Right lobe of liver (tissue), 6 donors: ENCODE measurements around the gene TOM1L2. TPM values are rescaled to one million over a fixed set of nuclear protein-coding genes. Genes with fewer than 3 reads are reported as not detected.
A peak's percentile ranks its signal among the peaks of the same experiment; 100 is the strongest.

Experiments
- ATAC-seq, 4 donors: fragments of 200-7000 bp; cut with Tn5 transposase; one replicate each; pipeline ENCODE4 v1.9.1; 2020; ENCODE audit warnings: mild to moderate bottlenecking in 4 of 4, moderate library complexity in 4 of 4
- DNase-seq, 3 donors: peaks; one replicate each; pipeline ENCODE4 v3.0.0-alpha.2; 2020
- H3K27ac ChIP-seq, 3 donors: fragments of 200-600 bp; one replicate each; pipeline ENCODE4 v1.8.0; 2022
- H3K27me3 ChIP-seq, 2 donors: fragments of 200-600 bp; one replicate each; pipeline ENCODE4 v1.8.0; 2022
- H3K36me3 ChIP-seq, 4 donors: fragments of 200-600 bp; sonication (generic) in 1 of 4; one replicate each; pipeline versions ENCODE4 v1.5.1 to v1.8.0; 2017 to 2022; ENCODE audit warnings: control low read depth in 1 of 4
- H3K4me1 ChIP-seq, 4 donors: fragments of 200-600 bp; sonication (generic) in 1 of 4; one replicate each; pipeline versions ENCODE4 v1.5.1 to v1.8.0; 2017 to 2022; ENCODE audit warnings: control low read depth in 1 of 4
- H3K4me3 ChIP-seq, 3 donors: fragments of 200-600 bp; one replicate each; pipeline ENCODE4 v1.8.0; 2022
- H3K9me3 ChIP-seq, 4 donors: fragments of 200-600 bp; sonication (generic) in 1 of 4; one replicate each; pipeline versions ENCODE4 v1.5.1 to v1.8.0; 2017 to 2022; ENCODE audit warnings: control low read depth in 1 of 4
- POLR2A ChIP-seq: fragments of 450-650 bp; IDR thresholded peaks from one replicate; pipeline ENCODE4 v1.6.1; 2017; ENCODE audit warnings: antibody characterized with exemption, mild to moderate bottlenecking
- WGBS: methylation state at CpG from one replicate; pipeline ENCODE4 v1.1.6; 2018; ENCODE audit warnings: low coverage, low lambda C conversion rate; ENCODE audit not compliant: insufficient coverage; ENCODE audit errors: missing lambda C conversion rate; 5-methylcytosine and 5-hydroxymethylcytosine counted together
- intact Hi-C, 2 donors: fragments of 100-400 bp; cut with DNase I; formaldehyde crosslinking; loops; one replicate each; pipeline versions ENCODE4 v1.11.2 to v1.14.1; 2022
- total RNA-seq, 6 experiments: library from RNA; depleted of rRNA in 2 of 6; stranded (reverse); fragments of >200 nt in 2 of 6; fragmentation: NEBNext Ultra II Directional in 3 of 6; extraction: Animal tissue kit (Norgen Biotek cat#: 25700) in 3 of 6; gene quantifications; one replicate each; pipeline versions ENCODE4 v1.1.0 to v1.2.4, GENCODE V29; 2016 to 2023
- TF ChIP-seq, protein P1 (sequence below), 4 donors: fragments of 200-600 bp in 3 of 4; fragments of 450-650 bp in 1 of 4; IDR thresholded peaks; one replicate each; pipeline versions ENCODE4 v1.5.1 to v1.8.0; 2016 to 2022; ENCODE audit warnings: antibody characterized with exemption in 4 of 4, mild to moderate bottlenecking in 2 of 4
- donor health status: DM: no; HTN: yes; CAD: no.
- donor health status: DM: no; HTN: no; CAD: no.
- donor health status: DM: no; HTN: no; CAD: no.
- donor health status: DM: no; HTN: yes; CAD: no.
- donor health status: DM: no; HTN: yes; CAD: no.

TOM1L2 gene
- total RNA-seq, 6 experiments from 2014 or later: 13.5 to 21.2 (median 16.0) TPM

DNA sequence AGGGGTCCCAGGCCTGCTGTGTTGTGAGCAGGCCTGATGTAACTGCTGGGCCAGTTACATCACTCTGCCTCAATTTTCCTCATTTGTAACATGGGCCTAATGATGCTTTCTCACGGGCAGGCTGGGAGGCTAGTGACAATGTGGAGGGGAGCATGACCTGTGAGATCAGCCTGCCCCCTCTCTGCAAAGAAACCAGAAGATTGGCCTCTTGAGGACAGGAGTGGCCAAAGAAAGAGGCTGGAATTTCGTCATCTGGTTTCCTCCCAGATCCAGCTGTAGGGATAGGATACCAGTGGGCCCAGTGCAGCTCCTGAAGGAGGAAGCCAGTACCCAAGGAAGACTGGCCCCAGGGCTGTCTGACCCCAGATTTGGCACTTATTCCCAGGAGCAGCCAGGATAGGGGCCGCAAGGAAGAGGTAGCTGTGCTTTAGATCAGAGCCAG is 134.8 kb downstream of the TOM1L2 start:
- H3K27ac ChIP-seq: peak overlapping the region; percentile 99 to 100 (median 99)
- H3K4me1 ChIP-seq: peaks cover 0 to 83% (median 41%) of the 10 kb centered on the region in 4 donors
- H3K4me3 ChIP-seq: peak overlapping the region; percentile 83 to 99 (median 86)
- H3K9me3 ChIP-seq: no peaks in the 10 kb centered on the region
- TF ChIP-seq, protein P1, sequence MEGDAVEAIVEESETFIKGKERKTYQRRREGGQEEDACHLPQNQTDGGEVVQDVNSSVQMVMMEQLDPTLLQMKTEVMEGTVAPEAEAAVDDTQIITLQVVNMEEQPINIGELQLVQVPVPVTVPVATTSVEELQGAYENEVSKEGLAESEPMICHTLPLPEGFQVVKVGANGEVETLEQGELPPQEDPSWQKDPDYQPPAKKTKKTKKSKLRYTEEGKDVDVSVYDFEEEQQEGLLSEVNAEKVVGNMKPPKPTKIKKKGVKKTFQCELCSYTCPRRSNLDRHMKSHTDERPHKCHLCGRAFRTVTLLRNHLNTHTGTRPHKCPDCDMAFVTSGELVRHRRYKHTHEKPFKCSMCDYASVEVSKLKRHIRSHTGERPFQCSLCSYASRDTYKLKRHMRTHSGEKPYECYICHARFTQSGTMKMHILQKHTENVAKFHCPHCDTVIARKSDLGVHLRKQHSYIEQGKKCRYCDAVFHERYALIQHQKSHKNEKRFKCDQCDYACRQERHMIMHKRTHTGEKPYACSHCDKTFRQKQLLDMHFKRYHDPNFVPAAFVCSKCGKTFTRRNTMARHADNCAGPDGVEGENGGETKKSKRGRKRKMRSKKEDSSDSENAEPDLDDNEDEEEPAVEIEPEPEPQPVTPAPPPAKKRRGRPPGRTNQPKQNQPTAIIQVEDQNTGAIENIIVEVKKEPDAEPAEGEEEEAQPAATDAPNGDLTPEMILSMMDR (IDR thresholded peaks at IDR 0.05): no peak
- ATAC-seq: peak in 1 of 4 donors; percentile 3
- no peaks in the 10 kb centered on the region for H3K27me3 ChIP-seq
- intact Hi-C loops: no loop called here
- DNase-seq: peak in 2 of 3 donors; percentile 34 to 43
- no peaks in the 10 kb centered on the region for H3K36me3 ChIP-seq
- 40% methylated on average over 3 of the region's 3 CpGs for WGBS

DNA sequence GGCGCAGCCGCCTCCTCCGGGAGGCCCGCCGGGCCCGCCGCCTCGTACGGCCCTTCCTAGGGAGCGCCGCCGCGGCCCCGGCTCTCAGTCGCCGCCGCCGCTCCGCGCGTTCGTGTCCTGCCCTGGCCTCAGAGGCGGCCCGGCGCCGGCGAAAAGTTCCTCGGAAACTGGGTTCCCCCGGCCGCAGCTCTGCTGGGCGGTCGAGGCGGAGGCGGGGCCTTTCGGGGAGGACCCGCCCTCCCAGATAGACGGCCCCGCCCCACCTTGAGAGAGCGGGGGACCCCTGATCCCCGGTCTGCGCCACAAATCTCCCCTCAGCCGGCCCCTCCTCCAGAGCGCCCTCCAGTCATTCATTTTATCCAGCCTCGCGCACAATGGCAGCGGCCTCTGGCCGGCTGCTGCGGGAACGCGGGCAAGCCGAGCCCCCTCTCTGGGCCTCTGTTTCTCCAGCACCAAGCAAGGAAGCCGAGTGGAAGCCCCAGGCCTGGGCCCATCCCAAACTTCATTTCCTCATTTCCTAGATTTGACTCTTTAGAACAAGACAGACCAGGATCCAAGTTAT is 135.3 kb downstream of the TOM1L2 start, which contains the start of gene SREBF1:
SREBF1 (minus strand) TSS at position 169 of the 562 bp plus-strand sequence. CDS start 169 bp downstream, outside the sequence.
- no peaks in the 10 kb centered on the region for H3K27me3 ChIP-seq
- TF ChIP-seq, protein P1 (IDR thresholded peaks at IDR 0.05): no peak
- TF ChIP-seq POLR2A: no peak

DNA sequence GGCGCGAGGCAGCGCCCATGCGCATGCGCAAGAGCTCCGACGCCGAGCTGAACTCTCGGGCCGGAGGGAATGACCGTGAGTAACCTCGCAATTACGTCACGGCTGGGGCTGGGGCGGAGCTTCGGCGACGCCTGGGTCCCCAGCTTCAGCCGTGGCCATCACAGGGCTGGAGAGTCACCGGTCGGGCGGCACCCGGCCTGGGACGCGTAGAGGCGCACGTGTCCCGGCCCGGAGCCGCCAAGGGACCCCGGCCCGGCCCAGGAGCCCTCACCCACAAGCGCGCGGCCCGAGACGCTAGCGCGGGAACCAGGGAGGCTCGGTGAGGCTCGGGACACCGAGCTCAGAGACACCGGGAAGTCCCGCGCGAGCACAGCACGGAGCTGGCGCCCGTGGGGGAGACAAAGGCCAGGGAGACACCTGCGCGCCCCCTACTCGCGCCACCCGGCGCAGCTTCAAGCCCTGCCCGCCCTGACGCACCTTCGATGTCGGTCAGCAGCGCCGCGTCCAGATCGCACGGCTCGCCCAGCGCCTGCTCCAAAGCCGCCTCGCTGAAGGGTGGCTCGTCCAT is 135.9 kb downstream of the TOM1L2 start:
- H3K4me3 ChIP-seq: peak overlapping the region; percentile 83 to 99 (median 86)
- DNase-seq (peak; percentile 99), ATAC-seq (peak; percentile 64 to 79 (median 74))
- no peaks in the 10 kb centered on the region for H3K9me3 ChIP-seq
- peaks cover 0 to 83% (median 41%) of the 10 kb centered on the region in 4 donors for H3K4me1 ChIP-seq
- no peaks in the 10 kb centered on the region for H3K36me3 ChIP-seq
- WGBS: no CpG with 5 or more reads among the region's 69 CpGs
- intact Hi-C loops: no loop called here
- TF ChIP-seq, protein P1 (IDR thresholded peaks at IDR 0.05): no peak
- TF ChIP-seq POLR2A: peak; percentile 100
- H3K27me3 ChIP-seq: no peaks in the 10 kb centered on the region
- peak overlapping the region; percentile 99 to 100 (median 99) for H3K27ac ChIP-seq

More for the DNA sequence above, 135.3 kb downstream of the TOM1L2 start, which contains the start of gene SREBF1:
- ATAC-seq (peak; percentile 24 to 45 (median 30)), DNase-seq (peak; percentile 81 to 84 (median 84))
- H3K36me3 ChIP-seq: no peaks in the 10 kb centered on the region
- peak within 1 kb of the TSS; percentile 99 to 100 (median 99) for H3K27ac ChIP-seq
- peak within 1 kb of the TSS; percentile 83 to 99 (median 86) for H3K4me3 ChIP-seq
- H3K9me3 ChIP-seq: no peaks in the 10 kb centered on the region
- intact Hi-C loops: no loop called here
- whole genome bisulfite sequencing: 17% methylated on average over 11 of the region's 52 CpGs
- peaks cover 0 to 83% (median 41%) of the 10 kb centered on the region in 4 donors for H3K4me1 ChIP-seq

DNA sequence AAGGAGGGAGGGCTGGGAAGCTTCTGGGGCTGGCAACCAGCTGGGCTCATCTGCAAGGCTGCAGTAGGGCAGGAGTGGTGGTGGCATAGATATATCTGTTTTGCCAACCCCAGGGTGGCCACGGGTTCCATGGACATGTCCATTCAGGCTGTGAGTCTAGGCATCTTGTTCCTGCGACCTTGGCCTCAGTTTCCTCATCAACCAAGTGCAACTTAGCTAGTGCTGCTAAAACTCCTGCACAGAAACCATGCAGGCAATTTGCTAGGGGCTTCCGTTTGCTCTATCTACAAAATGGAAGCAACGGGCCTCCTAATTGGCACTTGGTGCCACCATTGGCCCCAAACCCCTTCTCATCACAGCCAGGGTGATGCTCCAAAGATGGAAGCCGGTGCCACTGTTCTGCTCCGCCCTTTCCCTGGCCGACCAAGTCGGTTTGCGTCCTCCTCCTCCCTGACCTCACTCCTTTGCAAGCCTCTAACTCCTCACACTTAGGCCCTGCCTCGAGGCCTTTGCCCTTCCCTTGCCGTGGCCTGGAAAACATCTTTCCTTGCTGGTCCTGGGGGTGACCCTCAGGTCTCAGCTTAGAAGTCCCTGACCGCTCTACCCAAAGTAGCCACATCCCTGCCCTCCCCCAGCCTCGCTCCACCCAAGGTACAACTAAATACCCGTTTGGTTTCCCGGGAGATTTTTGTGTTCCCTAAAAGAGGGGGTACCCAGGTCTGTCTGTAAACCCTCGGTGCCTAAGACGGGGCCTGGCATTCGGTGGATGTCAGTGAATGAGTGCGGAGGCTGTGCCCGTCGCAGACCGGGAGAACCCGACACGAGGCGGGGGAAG is 136.6 kb downstream of the TOM1L2 start:
- TF ChIP-seq, protein P1 (IDR thresholded peaks at IDR 0.05): no peak
- DNase-seq (peak in 1 of 3 donors; percentile 19), ATAC-seq (no peak)
- H3K4me1 ChIP-seq: peaks cover 0 to 82% (median 41%) of the 10 kb centered on the region in 4 donors
- WGBS: 12% methylated on average over 12 of the region's 25 CpGs
- intact Hi-C loops: no loop called here
- H3K36me3 ChIP-seq: no peaks in the 10 kb centered on the region
- H3K9me3 ChIP-seq: no peaks in the 10 kb centered on the region
- H3K27ac ChIP-seq: peak overlapping the region; percentile 99 to 100 (median 99)
- no peaks in the 10 kb centered on the region for H3K27me3 ChIP-seq
- H3K4me3 ChIP-seq: peak overlapping the region; percentile 83 to 99 (median 86)
